Stomach (tissue), 9 donors: Measurements from ENCODE around the gene METRNL. TPM values are rescaled to one million over a fixed set of nuclear protein-coding genes. Genes with fewer than 3 reads are reported as not detected.

Source experiments
- DNase-seq, 2 donors: peaks; one replicate each; pipeline versions ENCODE4 v3.0.0 to v3.0.0-alpha.2; 2013 to 2019
- H3K27ac ChIP-seq, 5 donors: fragments of 200-600 bp in 4 of 5; sonication (generic) in 4 of 5; one replicate each; pipeline ENCODE4 v1.5.1; 2013 to 2019; ENCODE audit warnings: mild to moderate bottlenecking in 1 of 5, moderate library complexity in 1 of 5
- H3K27me3 ChIP-seq, 3 donors: fragments of 200-600 bp; sonication (generic); one replicate each; pipeline ENCODE4 v1.5.1; 2017 to 2019; ENCODE audit warnings: mixed run types in 1 of 3
- H3K36me3 ChIP-seq, 4 donors: fragments of 200-600 bp; sonication (generic); 1 replicate in 3 of 4; 2 replicates in 1 of 4; pipeline ENCODE4 v1.5.1; 2016 to 2019
- H3K4me1 ChIP-seq, 4 donors: fragments of 200-600 bp; sonication (generic); one replicate each; pipeline ENCODE4 v1.5.1; 2016 to 2019
- H3K4me3 ChIP-seq, 4 donors: fragments of 200-600 bp; sonication (generic) in 3 of 4; one replicate each; pipeline ENCODE4 v1.5.1; 2016 to 2019; ENCODE audit warnings: mild to moderate bottlenecking in 1 of 4
- H3K9me3 ChIP-seq, 4 donors: fragments of 200-600 bp; sonication (generic); one replicate each; pipeline ENCODE4 v1.5.1; 2016 to 2019
- CTCF ChIP-seq, 7 experiments: fragments of 450-650 bp in 4 of 7; fragments of 200-600 bp in 3 of 7; sonication (generic) in 3 of 7; IDR thresholded peaks; one replicate each; pipeline ENCODE4 v1.5.1; 2016 to 2019; ENCODE audit warnings: antibody characterized with exemption in 7 of 7, control low read depth in 2 of 7, mild to moderate bottlenecking in 1 of 7
- EP300 ChIP-seq: sonication (generic); formaldehyde crosslinking; IDR thresholded peaks from one replicate; pipeline ENCODE4 v1.6.1; 2017; ENCODE audit warnings: antibody characterized with exemption
- POLR2A ChIP-seq, 4 donors: fragments of 450-650 bp; IDR thresholded peaks; one replicate each; pipeline ENCODE4 v1.6.1; 2016; ENCODE audit warnings: antibody characterized with exemption in 4 of 4, control low read depth in 2 of 4, mild to moderate bottlenecking in 1 of 4, moderate library complexity in 1 of 4
- POLR2AphosphoS5 ChIP-seq, 3 donors: sonication (generic); formaldehyde crosslinking; IDR thresholded peaks; one replicate each; pipeline ENCODE4 v1.6.1; 2016; ENCODE audit warnings: antibody characterized with exemption in 3 of 3
- WGBS, 5 donors: extraction: QIAGEN DNeasy Blood & Tissue Kit in 3 of 5; methylation state at CpG; one replicate each; pipeline versions ENCODE4 v1.1.5 to v1.1.7; 2013 to 2018; 5-methylcytosine and 5-hydroxymethylcytosine counted together
- intact Hi-C: fragments of 100-400 bp; cut with DNase I; formaldehyde crosslinking; loops from one replicate; pipeline ENCODE4 v1.15.1; 2023; ENCODE audit warnings: low total_unique reads
- polyA plus RNA-seq, 3 donors: library from polyadenylated mRNA; stranded (reverse); fragments of 200-250 nt; gene quantifications; one replicate each; pipeline ENCODE4 v1.2.3, GENCODE V29; 2013
- total RNA-seq, 5 donors: library from RNA; depleted of rRNA; stranded (reverse); fragments of >200 nt; gene quantifications; one replicate each; pipeline versions ENCODE4 v1.1.0 to v1.2.3, GENCODE V29; 2014 to 2016
- donor health status: healthy with polysubstance abuse.
- donor health status: Bipolar disorder and iron deficiency.
- donor health status: healthy.

Gene METRNL
- total and polyA plus RNA-seq, 8 donors: 25.7 to 452 (median 42.5) TPM

GRCh38 chr17:83080858-83081683 lies 1.7 kb downstream of the METRNL start:
- intact Hi-C loops: no loop called here
- Histone ChIP-seq H3K4me1 (peaks cover 55 to 77% (median 71%) of the 10 kb centered on the region in 4 donors), H3K27me3 (peaks cover 0 to 25% (median 0%) of the 10 kb centered on the region in 3 donors), H3K36me3 (peaks cover 0 to 17% (median 13%) of the 10 kb centered on the region in 4 donors), H3K27ac (peak overlapping the region; percentile 76 to 94 (median 86)), H3K4me3 (peak overlapping the region; percentile 72 to 86 (median 80)), H3K9me3 (no peaks in the 10 kb centered on the region)
- DNase-seq: peak; percentile 45 to 81
- TF ChIP-seq CTCF (IDR thresholded peaks at IDR 0.05) (no peak), POLR2AphosphoS5 (IDR thresholded peaks at IDR 0.05) (no peak), EP300 (no peak), POLR2A (IDR thresholded peaks at IDR 0.05) (no peak)
- 4 to 9% (median 8%) methylated on average over 59 to 91 of the region's 91 CpGs; no CpG with 5 or more reads in 2 of the 5 donors for WGBS, 5 donors

- Histone ChIP-seq H3K36me3 (peaks cover 0 to 24% (median 19%) of the 10 kb centered on the region in 4 donors), H3K27ac (peak overlapping the region; percentile 76 to 94 (median 86)), H3K27me3 (peaks cover 0 to 25% (median 0%) of the 10 kb centered on the region in 3 donors), H3K4me3 (peak overlapping the region; percentile 72 to 86 (median 80)), H3K9me3 (no peaks in the 10 kb centered on the region), H3K4me1 (peaks cover 61 to 84% (median 77%) of the 10 kb centered on the region in 4 donors)
- peak; percentile 49 to 85 for DNase-seq
- 49 to 66% (median 52%) methylated on average over 19 to 23 of the region's 23 CpGs for WGBS, 5 donors
- intact Hi-C loops: no loop called here
- TF ChIP-seq POLR2A (IDR thresholded peaks at IDR 0.05): no peak
- TF ChIP-seq POLR2AphosphoS5 (IDR thresholded peaks at IDR 0.05): peak in 2 of 3 donors; percentile 13 to 31
Measured at GRCh38 chr17:83081684-83082201, 2.3 kb downstream of the METRNL start.

GRCh38 chr17:83082424-83082823 lies 3.0 kb downstream of the METRNL start:
- no peak for TF ChIP-seq POLR2A (IDR thresholded peaks at IDR 0.05)
- TF ChIP-seq POLR2AphosphoS5 (IDR thresholded peaks at IDR 0.05): no peak
- TF ChIP-seq CTCF (IDR thresholded peaks at IDR 0.05): no peak
- no peak for TF ChIP-seq EP300
- H3K36me3 ChIP-seq: peaks cover 2 to 31% (median 22%) of the 10 kb centered on the region in 4 donors
- peak overlapping the region in 4 of 5 donors; percentile 84 to 94 (median 89) for H3K27ac ChIP-seq
- peak overlapping the region in 2 of 4 donors; percentile 78 to 82 for H3K4me3 ChIP-seq
- intact Hi-C loops: no loop called here
- no peak for DNase-seq
- no peaks in the 10 kb centered on the region for H3K9me3 ChIP-seq
- peaks cover 0 to 22% (median 0%) of the 10 kb centered on the region in 3 donors for H3K27me3 ChIP-seq
- 85 to 93% (median 90%) methylated on average over 8 of the region's 8 CpGs for WGBS, 5 donors
- H3K4me1 ChIP-seq: peaks cover 63 to 83% (median 78%) of the 10 kb centered on the region in 4 donors

GRCh38 chr17:83082909-83083367 lies 3.5 kb downstream of the METRNL start:
- Histone ChIP-seq H3K4me3 (no peak overlapping the region), H3K27me3 (peaks cover 0 to 17% (median 0%) of the 10 kb centered on the region in 3 donors), H3K27ac (peak overlapping the region in 4 of 5 donors; percentile 69 to 94 (median 89)), H3K9me3 (no peaks in the 10 kb centered on the region), H3K36me3 (peaks cover 7 to 36% (median 27%) of the 10 kb centered on the region in 4 donors), H3K4me1 (peaks cover 63 to 82% (median 75%) of the 10 kb centered on the region in 4 donors)
- intact Hi-C loops: no loop called here
- WGBS, 5 donors: 82 to 92% (median 90%) methylated on average over 19 to 20 of the region's 20 CpGs
- DNase-seq: no peak
- TF ChIP-seq POLR2AphosphoS5 (IDR thresholded peaks at IDR 0.05) (no peak), CTCF (IDR thresholded peaks at IDR 0.05) (no peak), POLR2A (IDR thresholded peaks at IDR 0.05) (no peak)
